H1 (cell line): Measurements from ENCODE around the gene GAN.
A peak's percentile ranks its signal among the peaks of the same experiment; 100 is the strongest.

ENCODE experiments used
- CHD1 ChIP-seq: IDR thresholded peaks from 2 replicates; pipeline ENCODE4 v1.6.1; 2012; ENCODE audit warnings: low read depth, low read length, improper control_type of control experiment
- CTCF ChIP-seq, 3 experiments: IDR thresholded peaks; 1 replicate in 2 of 3; 2 replicates in 1 of 3; pipeline versions ENCODE4 v1.5.1 to v1.6.1; 2011; ENCODE audit warnings: low read length in 3 of 3, mild to moderate bottlenecking in 3 of 3, inconsistent platforms in 2 of 3, low read depth in 1 of 3, moderate library complexity in 1 of 3; ENCODE audit not compliant: insufficient read depth in 1 of 3; ENCODE audit errors: control extremely low read depth in 1 of 3
- EZH2 ChIP-seq: fragments of 200-600 bp; sonication (generic); IDR thresholded peaks from 2 replicates; pipeline ENCODE4 v1.7.1; 2012; ENCODE audit warnings: low read depth, mild to moderate bottlenecking, moderate library complexity, low read length, inconsistent platforms; ENCODE audit not compliant: severe bottlenecking
- JUND ChIP-seq: IDR thresholded peaks from 2 replicates; pipeline ENCODE4 v1.6.1; 2011; ENCODE audit warnings: mild to moderate bottlenecking, improper control_type of control experiment, low read length
- SIN3A ChIP-seq, 2 experiments: IDR thresholded peaks in 1 of 2; conservative IDR thresholded peaks in 1 of 2; 2 replicates each; pipeline ENCODE4 v1.6.1; 2011 to 2012; ENCODE audit warnings: low read length in 2 of 2, improper control_type of control experiment in 1 of 2, low read depth in 1 of 2, mild to moderate bottlenecking in 1 of 2
- TAF1 ChIP-seq: IDR thresholded peaks from 2 replicates; pipeline ENCODE4 v1.6.1; 2011; ENCODE audit warnings: mild to moderate bottlenecking, low read depth, low read length
- TAF7 ChIP-seq: optimal IDR thresholded peaks from 2 replicates; pipeline ENCODE3; 2011; ENCODE audit warnings: low read depth, mild to moderate bottlenecking, inconsistent platforms, low read length, moderate library complexity, borderline replicate concordance
- ZNF274 ChIP-seq: IDR thresholded peaks from 2 replicates; pipeline ENCODE4 v1.7.0; 2012; ENCODE audit warnings: low read length, borderline replicate concordance; ENCODE audit errors: extremely low read depth

DNA sequence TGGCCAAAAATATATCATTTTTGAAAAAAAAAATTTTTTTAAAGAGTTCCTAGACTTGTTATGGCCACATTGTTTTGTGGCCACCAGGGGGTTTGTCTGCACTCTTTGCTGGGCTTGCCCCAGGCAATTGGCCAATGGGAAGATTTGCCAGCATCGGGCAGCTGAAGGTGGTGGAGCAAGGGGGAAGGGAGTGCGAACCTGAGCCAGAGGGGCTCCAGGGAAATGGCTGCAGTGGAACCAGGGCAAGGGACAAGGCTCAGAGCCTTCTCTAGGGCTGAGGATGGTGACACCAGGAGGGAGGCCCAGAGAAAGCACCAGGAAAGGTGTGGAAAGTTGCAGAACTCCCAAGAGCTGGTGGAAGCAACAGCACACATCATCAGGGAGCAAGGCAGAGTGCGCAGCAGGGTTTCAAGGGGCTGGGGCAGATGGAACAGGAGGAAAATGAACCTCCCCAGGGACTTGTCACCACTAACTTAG is 114.3 kb downstream of the GAN start:
- TF ChIP-seq TAF7 (no peak), CHD1 (no peak), ZNF274 (no peak), CTCF (IDR thresholded peaks at IDR 0.05; ENCODE audit: control extremely low read depth in 1 of 3, insufficient read depth in 1 of 3, low read depth in 1 of 3, low read length in 3 of 3) (peak; percentile 34 to 54 (median 50)), JUND (no peak), SIN3A (conservative IDR thresholded peaks at IDR 0.05 in 1 of 2, IDR thresholded peaks at IDR 0.05 in 1 of 2; ENCODE audit: low read depth in 1 of 2, low read length in 2 of 2) (no peak), TAF1 (no peak), EZH2 (no peak)
